ENCODE results near the gene PLCG2. TPM values are rescaled to one million over a fixed set of nuclear protein-coding genes. Genes with fewer than 3 reads are reported as not detected.

Gene PLCG2
- total and polyA plus RNA-seq, 2 donors from 2014 or later = 50.7 to 55.6 TPM

- no peaks in the 10 kb centered on the region for H3K27me3 ChIP-seq (ENCODE audit: control insufficient read depth, insufficient read depth, low read length)
- H3K36me3 ChIP-seq (ENCODE audit: control insufficient read depth in 2 of 3, insufficient read depth in 3 of 3, low read length in 3 of 3) = peaks cover 0 to 10% (median 5%) of the 10 kb centered on the region in 3 donors
- FAIRE-seq (no peak), DNase-seq (no peak)
- no peak for TF ChIP-seq CTCF (IDR thresholded peaks at IDR 0.05; ENCODE audit: borderline replicate concordance, extremely low read depth, insufficient read depth)
- peak overlapping the region in 1 of 3 donors; percentile 7 for H3K4me3 ChIP-seq (ENCODE audit: low read length in 3 of 3)
- no peak overlapping the region for H3K9ac ChIP-seq (ENCODE audit: low read length in 3 of 3)
- H3K4me1 ChIP-seq (ENCODE audit: control insufficient read depth in 2 of 3, insufficient read depth in 2 of 3, low read depth in 1 of 3, low read length in 3 of 3) = peaks cover 0 to 18% (median 12%) of the 10 kb centered on the region in 3 donors
- no peaks in the 10 kb centered on the region for H3K9me3 ChIP-seq (ENCODE audit: control insufficient read depth in 2 of 3, insufficient read depth in 1 of 3, low read length in 3 of 3)
- no peak overlapping the region for H3K27ac ChIP-seq (ENCODE audit: low read depth in 2 of 2, low read length in 2 of 2)
- intact Hi-C loops (cut with DNase I) = no loop called here
These were observed 73.3 kb downstream of the PLCG2 start for GRCh38 chr16:81852347-81852746.

- DNase-seq (no peak), FAIRE-seq (no peak)
- Histone ChIP-seq H3K27ac (ENCODE audit: low read depth in 2 of 2, low read length in 2 of 2) (no peak overlapping the region), H3K4me1 (ENCODE audit: control insufficient read depth in 2 of 3, insufficient read depth in 2 of 3, low read depth in 1 of 3, low read length in 3 of 3) (peaks cover 0 to 13% (median 12%) of the 10 kb centered on the region in 3 donors), H3K9ac (ENCODE audit: low read length in 3 of 3) (no peak overlapping the region), H3K4me3 (ENCODE audit: low read length in 3 of 3) (no peak overlapping the region), H3K9me3 (ENCODE audit: control insufficient read depth in 2 of 3, insufficient read depth in 1 of 3, low read length in 3 of 3) (no peaks in the 10 kb centered on the region), H3K27me3 (ENCODE audit: control insufficient read depth, insufficient read depth, low read length) (no peaks in the 10 kb centered on the region), H3K36me3 (ENCODE audit: control insufficient read depth in 2 of 3, insufficient read depth in 3 of 3, low read length in 3 of 3) (peaks cover 0 to 10% (median 7%) of the 10 kb centered on the region in 3 donors)
- intact Hi-C loops (cut with DNase I) = no loop called here
- TF ChIP-seq CTCF (IDR thresholded peaks at IDR 0.05; ENCODE audit: borderline replicate concordance, extremely low read depth, insufficient read depth) = no peak
These were observed 76.6 kb downstream of the PLCG2 start for GRCh38 chr16:81855552-81856153.

GRCh38 chr16:81860287-81861266 lies 81.5 kb downstream of the PLCG2 start:
- FAIRE-seq (no peak), DNase-seq (no peak)
- H3K27ac ChIP-seq (ENCODE audit: low read depth in 2 of 2, low read length in 2 of 2) = peak overlapping the region; percentile 17 to 19
- no peak overlapping the region for H3K9ac ChIP-seq (ENCODE audit: low read length in 3 of 3)
- intact Hi-C loops (cut with DNase I) = no loop called here
- H3K4me1 ChIP-seq (ENCODE audit: control insufficient read depth in 2 of 3, insufficient read depth in 2 of 3, low read depth in 1 of 3, low read length in 3 of 3) = peaks cover 0 to 18% (median 0%) of the 10 kb centered on the region in 3 donors
- H3K27me3 ChIP-seq (ENCODE audit: control insufficient read depth, insufficient read depth, low read length) = no peaks in the 10 kb centered on the region
- no peaks in the 10 kb centered on the region for H3K9me3 ChIP-seq (ENCODE audit: control insufficient read depth in 2 of 3, insufficient read depth in 1 of 3, low read length in 3 of 3)
- peaks cover 0 to 7% (median 3%) of the 10 kb centered on the region in 3 donors for H3K36me3 ChIP-seq (ENCODE audit: control insufficient read depth in 2 of 3, insufficient read depth in 3 of 3, low read length in 3 of 3)
- no peak overlapping the region for H3K4me3 ChIP-seq (ENCODE audit: low read length in 3 of 3)
- TF ChIP-seq CTCF (IDR thresholded peaks at IDR 0.05; ENCODE audit: borderline replicate concordance, extremely low read depth, insufficient read depth) = no peak

Data from kidney (tissue), 14 donors.